HUDEP-2 (cell line): Measurements from ENCODE around the gene WDR33.
A peak's percentile ranks its signal among the peaks of the same experiment; 100 is the strongest.

ENCODE experiments used
- DNase-seq, 76 experiments: peaks; one replicate each; lab custom pipeline; 2025; ENCODE audit not compliant: unreplicated experiment in 76 of 76; lab: John Stamatoyannopoulos, UW

Gene WDR33

DNA sequence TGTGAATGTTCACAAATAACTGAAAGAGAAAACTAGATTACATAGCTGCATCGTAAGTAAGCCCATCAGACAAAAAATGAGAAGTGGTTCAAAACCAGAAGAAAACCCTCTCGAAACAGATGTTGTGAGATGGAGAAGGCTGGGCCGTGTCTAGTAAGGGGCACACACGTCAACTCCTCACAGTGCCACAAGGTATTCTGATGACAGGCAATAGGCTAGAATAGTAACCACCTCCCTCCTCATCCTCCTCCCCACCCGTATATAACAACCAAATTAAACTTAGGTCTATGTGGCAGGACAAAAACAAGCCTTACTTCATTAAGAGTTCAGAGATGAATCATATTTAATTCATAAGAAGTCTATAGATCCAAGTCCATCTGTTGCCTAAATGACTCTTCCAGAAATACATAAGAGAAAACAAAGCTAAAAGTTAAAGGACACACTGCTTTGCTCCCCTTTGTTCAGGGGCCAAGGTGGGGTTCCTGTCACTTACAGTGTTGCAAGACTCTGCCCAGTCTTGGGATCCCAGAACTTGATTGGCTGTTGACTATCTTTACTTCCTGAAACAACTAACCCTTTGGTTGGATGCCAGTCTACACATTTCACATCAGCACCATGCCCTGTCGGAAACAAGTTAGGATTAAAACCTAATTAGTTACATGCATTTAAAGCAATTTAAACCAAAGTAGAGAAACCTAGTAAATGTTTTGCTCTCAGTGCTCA, 84.7 kb downstream of the WDR33 start:
- no peak for DNase-seq

DNA sequence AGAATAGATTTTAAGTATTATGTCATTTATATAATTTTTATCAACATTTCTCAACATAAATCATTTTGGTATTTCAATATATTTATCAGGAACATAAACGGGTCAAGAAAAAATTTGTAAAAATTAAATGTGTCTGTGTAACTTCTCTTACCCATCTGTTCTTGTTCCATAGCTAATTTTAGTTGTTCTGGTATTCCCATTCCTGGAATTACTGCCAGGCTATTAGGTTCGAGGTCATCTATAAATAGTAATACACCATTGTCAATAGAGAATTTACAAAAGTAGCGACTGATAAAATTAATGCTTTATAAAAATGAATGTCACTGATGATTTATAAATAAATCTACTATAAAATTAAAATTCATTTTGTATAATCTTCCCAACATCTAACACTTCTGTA, 88.2 kb downstream of the WDR33 start:
- no peak for DNase-seq

DNA sequence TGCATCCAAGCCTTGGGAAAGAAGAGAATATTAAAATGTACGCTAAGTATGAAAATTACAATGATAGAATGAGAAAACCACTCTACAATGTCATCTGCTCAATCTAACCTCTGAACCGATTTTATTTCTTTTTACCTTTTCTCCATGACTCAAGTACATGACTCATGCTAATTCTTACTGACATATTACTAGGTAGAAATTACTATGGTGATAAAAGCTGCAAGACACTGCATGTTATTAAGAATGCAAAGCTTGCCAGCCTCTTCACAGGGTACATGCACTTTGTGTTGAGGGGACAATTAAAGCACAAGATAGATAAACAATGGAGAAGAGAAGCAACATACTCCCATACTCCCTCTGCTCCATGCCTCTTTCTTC, 89.0 kb downstream of the WDR33 start:
- no peak for DNase-seq

DNA sequence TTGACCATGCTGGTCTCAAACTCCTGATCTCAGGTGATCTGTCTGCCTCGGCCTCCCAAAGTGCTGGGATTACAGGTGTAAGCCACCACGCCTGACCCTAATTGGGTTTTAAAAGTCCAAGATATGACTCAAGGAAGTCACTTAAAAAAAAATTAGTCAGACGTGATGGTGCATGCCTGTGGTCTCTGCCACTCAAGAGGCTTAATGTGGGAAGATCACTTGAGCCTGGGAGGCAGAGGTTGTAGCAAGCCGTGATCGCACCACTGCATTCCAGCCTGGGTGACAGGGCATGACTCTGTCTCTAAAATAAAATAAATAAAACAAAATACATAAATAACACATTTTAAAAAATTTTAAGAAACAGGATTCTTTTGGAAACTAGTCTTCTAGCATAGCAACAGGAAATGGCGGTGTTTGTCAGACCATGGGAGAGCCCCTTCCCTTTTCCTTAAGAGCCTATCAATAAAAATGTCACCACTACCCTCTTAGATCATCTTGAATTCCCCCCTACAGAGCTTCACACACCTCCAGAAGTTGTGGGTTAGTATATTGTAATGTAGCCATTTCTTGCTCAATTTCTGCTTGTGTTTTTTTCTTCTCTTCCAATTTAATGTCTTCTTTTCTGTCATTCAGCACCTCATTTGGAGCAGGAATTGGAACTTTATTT, 89.5 kb downstream of the WDR33 start:
- DNase-seq, result no peak

DNA sequence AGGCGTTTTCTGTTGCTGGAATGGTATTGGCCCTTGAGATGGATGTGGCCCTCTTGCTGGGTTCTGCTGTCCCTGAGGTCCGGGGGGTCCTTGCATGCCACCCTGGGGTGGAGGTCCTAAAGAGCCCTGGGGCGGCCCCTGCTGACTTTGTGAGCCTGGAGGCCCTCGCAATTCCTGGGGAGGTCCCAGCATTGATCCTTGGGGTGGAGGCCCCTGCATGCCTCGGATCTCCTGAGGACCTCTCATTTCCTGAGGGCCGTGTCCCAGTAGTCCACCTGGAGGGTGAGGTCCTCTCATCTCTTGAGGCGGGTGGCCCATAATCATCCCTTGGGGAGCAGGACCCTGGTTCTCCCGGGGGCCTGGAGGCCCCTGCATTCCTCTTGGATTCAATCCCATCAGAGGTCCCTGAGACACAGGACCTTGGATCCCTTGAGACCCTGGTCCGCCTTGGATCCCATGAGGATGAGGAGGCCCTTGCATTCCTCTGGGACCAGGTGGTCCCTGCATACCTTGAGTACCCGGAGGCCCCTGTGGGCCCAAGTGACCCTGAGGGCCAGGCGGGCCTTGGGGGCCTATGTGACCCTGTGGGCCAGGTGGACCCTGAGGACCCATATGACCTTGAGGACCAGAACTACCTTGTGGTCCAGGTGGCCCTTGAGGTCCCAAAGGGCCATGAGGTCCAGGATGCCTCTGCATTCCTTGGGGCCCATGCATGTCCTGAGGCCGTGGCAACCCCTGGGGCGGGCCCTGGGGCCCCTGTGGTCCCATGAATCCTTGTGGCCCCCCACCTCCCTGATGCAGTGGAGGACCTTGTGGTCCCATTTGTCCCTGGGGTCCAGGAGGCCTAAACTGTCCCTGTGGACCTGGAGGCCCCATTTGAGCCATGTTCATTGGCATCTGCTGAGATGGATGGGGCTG, 91.4 kb downstream of the WDR33 start:
- no peak for DNase-seq

DNA sequence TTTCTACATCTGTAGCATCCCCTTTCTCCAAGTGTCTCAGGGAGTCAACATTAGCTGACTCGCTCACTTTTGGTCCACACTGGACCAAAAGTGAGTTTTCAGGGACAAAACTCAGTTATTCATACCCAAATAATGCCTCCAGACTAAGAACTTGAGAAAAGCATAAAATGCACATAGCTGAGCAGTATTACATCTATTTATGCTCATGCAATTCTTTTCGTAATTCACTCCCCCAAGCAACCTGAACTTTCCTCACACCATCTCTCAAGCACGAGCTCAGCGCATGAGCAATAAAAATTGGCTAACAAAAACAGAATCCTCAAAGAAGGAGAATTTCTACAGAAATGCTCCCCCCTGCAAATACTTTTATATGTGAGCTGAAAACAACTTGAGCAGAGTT, 92.7 kb downstream of the WDR33 start:
- no peak for DNase-seq

DNA sequence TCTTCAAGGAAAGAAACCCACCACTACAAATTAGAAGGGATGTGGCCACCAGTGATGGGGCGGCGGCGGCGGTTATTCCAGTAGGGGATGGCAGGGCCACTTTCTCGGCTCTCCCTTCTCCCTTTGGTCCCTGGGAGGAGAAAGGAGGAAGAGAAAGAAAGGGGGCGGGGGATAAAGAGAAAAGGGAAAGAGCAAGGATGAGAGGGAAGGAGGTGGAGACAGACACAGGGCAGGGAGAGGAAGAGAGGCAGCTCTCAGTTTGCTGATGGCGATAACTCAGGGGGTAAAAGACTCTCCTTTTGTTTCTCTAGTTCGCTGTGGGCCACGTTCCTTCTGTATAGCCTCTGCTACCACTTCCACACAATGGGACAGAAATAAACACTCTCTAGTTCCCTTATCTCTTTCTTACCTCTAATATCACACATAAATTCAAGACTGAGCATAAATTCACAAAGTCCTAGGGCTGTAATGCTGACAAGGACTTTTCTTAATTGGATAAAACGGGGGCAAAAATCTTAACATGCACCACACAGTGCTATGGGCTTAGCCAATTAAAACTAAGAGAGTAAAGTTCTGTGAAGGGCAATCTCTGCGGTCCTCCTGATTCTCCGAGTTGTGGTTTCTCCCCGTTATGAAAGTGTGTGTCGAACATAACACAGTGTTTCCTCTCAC, 95.1 kb downstream of the WDR33 start:
- DNase-seq, result no peak

DNA sequence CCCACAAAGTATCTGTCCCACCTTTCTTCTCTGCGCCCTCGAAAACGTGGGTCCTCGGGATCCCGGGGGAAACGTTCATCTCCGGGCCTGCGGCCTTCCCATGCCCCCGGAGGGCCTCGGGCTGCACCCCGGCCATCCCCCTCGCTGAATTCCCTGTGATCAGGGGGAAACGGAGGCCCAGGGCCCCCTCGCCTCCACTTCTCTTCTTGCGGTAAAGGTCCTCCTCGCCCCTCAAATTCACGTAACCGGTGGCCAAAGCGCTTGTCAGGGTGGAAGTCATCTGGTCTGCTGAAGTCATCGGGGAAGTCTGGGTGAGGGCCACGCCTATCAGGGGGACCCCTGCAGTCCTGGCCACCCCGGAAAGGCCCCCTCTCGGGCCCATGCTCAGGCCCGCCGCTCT, 97.4 kb downstream of the WDR33 start:
- DNase-seq, result no peak

DNA sequence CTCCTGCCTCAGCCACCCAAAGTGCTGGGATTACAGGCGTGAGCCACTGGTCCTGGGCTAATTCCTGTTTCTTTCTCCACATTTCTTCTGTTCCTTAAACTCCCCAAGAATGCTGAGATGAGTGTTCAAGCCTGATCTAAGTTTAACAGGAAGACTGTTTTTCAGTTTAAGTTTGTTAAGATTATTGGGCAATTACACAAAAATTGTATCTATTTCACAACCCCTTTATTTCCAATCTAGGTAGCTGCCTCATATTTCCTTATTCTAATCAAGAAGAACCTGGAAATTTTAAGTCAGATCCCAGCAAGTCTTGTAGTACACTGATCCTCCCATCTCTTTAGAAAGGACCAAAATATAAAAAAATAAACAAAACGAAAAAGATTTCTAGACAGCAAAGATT, 98.0 kb downstream of the WDR33 start:
- DNase-seq, result no peak

DNA sequence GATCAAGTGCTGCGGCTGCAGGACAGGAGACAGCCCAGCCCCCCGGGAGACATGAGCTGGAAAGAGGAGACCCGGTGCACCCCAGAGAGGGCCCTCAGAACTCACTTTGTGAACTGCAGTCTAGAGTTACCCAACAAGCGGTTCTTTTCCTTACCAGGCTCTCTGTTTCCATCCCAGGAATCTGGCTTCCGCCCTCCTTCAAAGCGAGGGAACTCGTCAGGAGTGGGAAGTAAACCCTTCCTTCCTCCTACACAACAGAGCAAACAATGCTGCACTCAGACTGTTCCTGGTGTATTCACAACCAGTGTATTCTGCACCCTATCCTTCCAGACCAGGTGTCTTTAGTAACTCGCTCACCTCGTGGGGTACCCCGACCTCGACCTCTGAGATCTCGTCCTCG, 101.6 kb downstream of the WDR33 start:
- DNase-seq, result no peak

DNA sequence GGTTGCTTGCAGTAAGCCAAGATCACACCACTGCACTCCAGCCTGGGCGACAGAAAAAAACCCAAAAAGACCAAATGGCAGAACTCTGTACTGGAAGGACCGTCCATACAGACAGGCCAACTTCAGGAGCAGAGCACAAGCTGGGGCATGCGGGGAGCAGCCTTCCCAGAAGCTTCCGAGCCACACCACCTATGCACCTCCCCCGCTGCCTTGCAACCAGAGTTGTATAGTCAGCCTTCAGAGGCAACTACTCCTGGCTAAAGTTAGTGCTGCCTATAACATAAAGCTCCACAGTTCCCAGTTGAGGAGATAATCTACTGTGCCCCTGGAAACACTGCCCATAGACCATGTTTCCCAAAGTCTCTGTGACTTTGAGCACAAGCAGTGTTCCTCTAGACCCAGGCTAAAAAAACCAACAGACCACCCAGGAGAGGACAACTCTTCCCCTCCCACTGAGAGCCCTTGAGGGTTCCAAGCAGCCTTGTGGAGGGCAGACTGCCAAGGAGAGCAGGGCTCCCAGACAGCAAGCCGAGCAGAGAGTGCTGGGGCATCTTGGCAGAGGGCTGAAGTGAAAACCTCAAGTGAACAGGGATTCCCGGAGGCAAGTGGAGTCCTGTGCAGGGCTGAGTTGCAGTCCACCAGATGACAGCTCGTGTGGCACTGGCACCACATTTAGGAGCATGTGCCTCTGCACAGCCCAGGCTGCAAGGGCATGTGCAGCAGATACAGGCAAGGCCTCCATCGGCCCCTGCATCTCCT, 102.9 kb downstream of the WDR33 start:
- no peak for DNase-seq

DNA sequence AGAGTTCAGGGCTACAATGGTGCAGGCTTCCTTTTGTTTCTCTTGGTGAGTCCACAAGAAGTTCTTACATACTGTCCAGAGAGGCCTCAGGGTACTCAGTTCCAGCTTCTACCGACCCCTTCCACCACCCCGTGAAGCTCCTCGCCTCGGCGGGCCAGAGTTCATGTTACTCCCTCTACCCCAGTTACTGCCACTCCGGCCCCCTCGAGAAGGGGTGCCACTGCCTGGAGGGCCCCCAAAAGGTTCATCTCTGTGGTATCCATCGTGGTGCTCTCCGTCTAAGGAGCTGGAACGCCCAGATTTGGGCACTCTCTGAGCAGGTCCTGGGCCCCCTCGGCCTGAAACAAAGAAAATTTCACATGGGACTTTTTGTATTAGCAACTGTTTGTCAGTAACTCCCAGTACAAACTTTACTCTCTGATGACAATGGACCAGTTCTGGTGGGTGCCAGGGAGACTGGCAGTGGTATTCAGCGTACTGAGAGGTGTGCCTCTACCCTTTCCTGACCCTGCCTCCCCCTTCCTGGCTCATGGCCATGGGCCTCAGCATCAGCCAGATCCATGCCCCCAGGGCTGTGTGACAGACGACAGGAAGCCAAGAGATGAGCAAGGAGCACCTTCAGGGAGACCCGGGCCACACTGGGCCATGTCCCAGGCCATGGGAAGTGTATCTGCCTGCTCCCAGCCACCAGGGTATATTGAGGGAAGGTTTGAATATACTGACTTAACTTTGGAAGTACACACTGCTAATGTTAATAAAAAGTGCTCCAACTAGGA, 104.6 kb downstream of the WDR33 start:
- DNase-seq, result no peak

DNA sequence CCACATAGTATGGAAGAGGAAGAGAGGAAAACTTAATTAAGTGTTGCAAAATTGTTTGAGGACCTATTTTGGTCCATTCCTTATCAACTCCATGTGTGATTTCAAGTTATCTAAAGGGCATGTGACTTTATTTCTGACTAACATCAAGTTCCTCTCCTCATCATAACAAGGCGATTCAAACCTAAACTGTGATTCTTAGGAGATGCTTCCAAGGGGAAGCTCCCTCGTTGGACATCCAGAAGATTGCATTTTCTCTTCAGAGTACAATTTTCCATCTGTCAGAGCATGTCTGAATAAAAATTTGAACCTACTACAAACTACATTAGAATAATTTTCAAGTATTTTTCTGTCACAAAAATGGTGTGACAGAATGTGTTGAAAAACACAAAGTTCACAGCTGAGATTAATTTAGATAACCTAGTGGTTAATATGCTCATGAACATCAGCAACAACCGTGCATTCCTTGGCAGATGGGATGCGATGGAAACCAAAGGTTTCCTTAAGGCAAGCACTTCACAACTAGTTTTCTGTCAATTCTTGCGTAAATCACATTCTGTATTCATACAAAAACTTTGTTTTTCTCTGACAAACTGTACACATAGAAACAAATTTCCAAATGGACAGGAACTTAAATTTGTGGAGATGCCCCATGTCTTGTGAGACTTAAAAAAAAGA, 105.4 kb downstream of the WDR33 start:
- DNase-seq, result no peak

DNA sequence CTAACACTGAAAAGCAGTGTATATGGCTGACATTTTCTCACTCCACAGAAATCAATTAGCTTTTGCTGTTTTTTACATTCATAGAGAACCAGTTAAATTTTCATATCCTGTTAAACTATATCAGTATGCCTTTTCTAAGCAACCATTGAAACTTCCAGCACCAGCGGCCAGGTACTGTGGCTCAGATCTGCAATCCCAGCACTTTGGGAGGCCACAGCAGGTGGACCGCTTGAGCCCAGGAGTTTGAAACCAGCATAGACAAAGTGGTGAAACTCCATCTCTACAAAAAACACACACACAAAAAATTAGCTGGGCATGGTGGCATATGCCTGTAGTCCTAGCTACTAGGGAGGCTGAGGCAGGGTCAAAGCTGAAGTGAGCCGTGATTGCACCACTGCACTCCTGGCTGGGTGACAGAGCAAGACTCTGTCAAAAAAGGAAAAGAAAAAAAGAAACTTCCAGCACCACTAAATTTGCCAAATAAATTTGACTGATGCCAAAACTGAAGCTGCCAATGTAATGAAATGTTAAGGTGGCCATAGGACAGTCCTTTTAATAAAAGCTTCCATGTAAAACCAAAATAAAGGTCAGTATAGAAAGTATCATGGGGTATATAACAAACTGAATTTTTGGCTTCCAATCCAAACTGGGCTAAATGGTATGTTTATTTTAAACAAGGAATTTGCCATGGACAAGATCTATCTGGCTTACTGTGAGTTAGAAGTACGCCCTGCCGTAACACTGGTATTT, 106.2 kb downstream of the WDR33 start:
- no peak for DNase-seq

DNA sequence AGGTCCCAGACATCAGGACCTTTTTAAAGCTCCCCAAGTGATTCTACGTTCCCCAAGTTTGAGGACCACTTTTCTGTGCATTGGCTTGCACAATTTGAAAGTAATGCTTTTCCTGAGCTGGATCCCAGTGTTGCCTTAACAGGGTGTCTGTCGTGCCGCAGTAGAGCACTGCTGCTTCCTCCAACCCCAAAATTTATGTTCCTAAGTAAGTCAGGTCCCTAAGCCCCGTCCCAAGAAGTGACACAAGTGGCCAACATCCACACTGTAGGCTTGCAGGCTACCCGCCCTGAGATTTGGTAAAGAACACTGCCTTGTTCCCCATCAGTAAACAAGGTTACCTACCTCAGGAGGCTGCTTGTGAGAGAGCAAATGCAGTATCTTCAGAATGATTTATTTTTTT, 107.7 kb downstream of the WDR33 start:
- no peak for DNase-seq

DNA sequence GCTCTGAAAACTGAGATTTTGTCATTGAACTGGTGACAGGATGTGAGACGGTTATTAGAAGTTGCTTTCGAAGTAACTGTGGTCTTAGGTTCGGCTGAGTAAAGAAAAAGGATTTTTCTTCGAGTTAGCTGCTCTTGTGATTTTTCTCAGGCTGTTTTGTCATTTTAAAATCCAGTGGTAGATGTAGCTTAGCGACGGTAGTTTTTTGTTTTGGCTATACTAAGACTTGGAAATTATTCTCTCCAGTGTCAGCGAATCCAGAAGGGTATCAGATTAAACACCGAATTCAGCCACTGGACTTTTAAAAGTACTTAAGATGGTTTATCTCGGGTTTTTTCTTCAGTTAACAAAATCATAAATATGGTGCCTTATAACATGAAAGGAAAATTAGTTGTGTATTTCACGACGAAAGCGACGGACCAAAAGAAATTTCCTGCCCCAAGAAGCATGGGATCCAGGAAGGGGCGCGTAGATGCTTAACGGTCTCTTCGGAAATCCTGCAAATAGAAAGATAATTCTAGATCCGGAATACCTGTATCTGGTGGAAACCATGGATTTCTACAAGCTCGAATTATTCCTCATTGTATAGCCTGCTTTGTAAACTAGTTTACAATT, 108.5 kb downstream of the WDR33 start:
- DNase-seq, result no peak

DNA sequence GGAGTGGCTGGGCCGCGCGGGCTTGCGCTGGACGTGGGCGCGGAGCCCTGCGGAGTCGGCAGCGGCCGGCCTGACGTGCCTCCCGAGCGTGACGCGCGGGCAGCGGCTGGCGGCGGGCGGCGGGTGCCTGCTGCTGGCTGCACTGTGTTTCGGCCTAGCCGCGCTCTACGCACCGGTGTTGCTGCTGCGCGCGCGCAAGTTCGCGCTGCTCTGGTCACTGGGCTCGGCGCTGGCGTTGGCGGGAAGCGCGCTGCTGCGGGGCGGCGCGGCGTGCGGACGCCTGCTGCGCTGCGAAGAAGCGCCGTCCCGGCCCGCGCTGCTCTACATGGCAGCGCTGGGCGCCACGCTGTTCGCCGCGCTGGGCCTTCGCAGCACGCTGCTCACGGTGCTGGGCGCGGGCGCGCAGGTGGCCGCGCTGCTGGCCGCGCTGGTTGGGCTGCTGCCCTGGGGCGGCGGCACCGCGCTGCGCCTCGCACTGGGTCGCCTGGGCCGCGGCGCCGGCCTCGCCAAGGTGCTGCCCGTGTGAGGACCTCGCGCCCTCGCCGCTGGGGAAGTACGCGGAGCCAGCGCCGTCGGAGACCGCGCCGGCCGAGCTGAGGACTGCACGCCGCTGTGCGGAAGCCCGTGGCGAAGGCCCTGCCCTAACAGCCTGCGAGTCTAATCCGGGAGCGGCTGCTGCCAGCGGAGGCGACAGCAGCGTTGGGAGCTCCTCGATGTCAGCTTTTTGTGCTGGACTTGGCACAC, 109.1 kb downstream of the WDR33 start:
- peak in 73 of 76 experiments; percentile 8 to 81 (median 61) for DNase-seq
